ENCODE data around the gene ACTN2.
A peak's percentile ranks its signal among the peaks of the same experiment; 100 is the strongest.

ACTN2 gene

DNA sequence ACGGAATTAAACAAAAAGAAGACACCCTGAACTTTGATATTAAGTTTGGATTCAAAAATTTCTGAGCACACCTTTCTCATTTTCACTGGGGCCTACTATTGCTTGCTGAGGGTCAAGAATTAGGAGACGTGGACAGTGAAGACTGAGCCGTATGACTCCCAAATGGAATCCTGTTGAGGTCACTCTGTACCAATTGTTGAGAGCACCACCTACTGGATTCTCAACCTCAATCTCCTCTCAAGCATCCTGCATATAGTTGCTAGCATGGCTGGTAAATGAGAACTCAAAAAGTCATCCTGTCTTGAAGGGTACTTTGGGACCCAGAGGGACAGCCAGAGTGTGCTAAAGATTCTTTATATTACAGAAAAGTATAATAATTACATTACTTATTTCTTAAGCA lies 88.6 kb downstream of the ACTN2 start:
- DNase-seq (ENCODE audit: low spot score), result no peak

DNA sequence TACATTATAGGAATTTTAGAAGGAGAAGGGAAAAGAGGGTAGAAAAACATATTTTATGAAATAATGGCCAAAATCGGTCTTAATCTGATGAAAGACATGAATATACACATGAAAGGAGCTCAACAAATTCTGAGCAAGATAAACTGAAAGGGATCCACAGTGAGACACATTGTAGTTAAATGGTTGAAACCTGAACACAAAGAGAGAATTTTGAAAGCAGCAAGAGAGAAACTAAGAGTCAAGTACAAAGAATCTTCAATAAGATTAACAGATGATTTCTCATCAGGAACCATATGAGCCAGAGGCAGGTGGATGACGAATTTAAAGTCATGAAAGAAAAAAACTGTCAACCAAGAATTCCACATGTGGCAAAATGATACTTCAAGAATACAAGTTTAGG lies 93.0 kb downstream of the ACTN2 start:
- no peak for DNase-seq (ENCODE audit: low spot score)

DNA sequence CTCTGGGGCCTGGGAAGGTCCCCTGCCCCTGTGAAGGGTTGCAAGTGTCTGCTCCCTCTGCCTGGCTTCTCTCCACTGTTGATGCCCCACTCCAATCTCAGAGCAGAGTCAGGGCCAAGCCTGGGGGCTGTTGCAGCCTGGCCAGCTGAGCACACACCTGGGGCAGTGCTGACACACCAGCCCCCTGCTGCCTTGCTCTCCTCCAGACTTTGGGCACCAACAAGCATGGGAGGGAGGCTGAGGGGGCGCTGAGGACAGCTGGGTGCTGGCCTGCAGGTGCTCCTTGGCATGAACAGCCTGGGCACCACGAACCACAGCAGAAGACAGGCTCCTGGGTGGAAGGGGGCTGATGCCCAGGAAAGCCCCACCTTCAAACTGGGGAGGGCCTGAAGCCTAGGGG lies 99.2 kb downstream of the ACTN2 start:
- DNase-seq (ENCODE audit: low spot score), result no peak

DNA sequence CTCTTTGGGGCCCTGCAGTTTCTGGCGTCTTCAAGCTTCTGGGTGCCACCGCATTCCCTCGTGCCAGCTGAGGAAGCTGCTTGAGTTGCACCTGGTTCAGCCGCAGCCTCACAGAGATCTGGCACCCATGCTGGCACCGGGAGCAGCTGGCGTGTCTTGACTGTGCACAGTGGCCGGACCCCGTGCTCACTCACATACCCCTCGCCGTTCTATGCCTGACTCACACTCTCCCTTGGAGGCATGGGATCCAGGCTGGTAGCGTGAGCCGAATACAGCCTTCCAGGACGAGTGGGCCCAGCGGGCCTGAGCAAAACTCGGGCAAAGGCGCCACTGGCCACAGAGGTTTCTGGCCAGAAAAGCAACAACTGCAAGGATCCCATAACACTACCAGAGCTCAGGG lies 100.2 kb downstream of the ACTN2 start:
- no peak for DNase-seq (ENCODE audit: low spot score)

DNA sequence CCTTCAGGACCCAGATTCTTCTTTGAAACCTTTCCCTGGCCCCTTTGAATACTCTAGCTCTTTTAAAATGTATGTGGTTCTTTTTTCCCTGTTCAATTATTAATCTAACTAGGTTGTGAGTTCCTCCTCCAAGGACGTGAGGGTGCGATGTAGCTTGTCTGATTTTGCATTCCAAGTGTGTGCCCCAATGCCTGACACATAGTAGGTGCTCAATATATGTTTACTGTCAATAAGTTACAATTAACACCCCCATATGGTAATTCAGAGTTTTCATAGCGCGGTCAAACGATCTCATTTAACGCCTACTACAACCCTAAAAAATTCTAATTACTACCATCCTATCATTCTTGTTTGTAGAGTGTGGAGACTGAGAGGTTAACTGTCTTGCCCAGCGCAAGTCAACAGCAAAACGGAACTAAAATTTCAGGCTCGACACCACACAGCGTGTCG lies 108.3 kb downstream of the ACTN2 start:
- DNase-seq (ENCODE audit: low spot score), result no peak

DNA sequence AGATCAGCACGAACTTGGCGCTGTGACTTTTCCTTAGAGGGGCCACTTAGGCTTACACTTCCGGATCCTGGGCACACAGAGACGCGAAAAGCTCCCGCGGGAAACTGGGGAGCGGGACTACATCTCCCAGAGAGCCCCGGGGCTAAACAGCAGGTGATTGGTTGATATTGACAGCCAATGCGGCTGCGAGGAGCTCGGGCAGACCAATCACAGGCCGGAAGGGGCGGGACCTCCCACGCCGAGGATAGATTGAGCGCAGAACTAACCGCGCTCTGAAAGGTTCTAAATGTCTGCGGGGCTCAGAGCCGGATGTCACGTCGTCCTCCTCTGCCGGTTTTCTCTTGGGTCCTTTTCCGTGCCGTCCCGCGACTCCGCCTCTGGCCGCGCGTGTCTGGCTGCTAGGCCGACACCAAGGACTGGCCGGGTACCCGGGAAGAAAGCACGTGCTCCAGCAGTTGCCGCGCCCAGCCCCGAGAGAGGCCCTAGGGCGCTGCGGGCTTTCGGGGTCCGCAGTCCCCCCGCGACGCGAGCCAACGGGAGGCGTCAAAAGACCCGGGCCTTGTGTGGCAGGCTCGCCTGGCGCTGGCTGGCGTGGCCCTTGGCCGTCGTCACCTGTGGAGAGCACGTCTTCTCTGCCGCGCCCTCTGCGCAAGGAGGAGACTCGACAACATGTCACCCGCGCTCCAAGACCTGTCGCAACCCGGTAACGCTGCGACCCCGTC lies 108.9 kb downstream of the ACTN2 start, which contains the start of gene MTR:
MTR (plus strand) TSS at position 258 of the 722 bp plus-strand sequence; CDS start at position 670, 412 bp downstream.
- peak; percentile 98 for DNase-seq (ENCODE audit: low spot score)

DNA sequence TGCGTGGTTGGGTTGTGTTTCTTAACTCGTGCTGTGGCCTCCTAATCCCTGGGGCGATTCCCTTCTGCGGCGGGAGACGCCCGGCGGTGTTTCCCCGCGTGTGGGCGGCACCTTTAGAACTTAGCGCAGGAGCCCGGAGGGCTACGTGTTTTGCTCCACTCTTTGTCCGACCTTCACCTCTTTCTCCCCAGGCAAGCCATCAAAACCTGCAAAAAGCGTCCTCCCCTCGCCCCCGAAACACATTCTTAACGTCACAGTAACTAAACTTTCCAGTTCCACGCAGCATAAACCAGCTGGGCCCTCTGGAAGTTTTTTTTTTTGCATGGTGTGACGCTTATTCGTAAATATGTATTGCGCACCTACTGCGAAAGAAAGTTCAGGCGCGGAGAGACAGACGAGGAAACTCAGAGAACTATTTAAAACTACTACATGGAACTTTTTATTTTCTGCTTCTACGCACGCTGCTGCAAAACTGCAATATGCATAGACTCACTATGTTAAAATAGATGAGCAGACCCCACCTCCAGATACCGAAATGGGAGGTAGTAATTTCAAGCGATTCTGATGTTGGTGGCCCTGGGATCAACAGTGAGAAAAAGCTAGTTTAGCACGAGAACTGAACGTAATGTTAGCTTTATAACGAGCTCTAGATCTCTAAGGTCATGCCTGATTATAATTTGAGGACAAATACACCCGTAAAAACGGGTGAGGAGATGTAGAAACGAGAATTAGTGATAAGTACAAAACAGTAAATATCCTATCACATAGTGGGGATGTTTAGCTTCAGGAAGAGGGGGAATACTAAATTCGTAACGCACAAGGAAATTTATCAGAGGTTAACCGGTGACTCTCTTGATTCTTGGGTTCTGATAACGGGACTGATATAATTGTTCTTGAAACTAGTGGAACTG lies 109.7 kb downstream of the ACTN2 start:
- DNase-seq (ENCODE audit: low spot score), result peak; percentile 20

DNA sequence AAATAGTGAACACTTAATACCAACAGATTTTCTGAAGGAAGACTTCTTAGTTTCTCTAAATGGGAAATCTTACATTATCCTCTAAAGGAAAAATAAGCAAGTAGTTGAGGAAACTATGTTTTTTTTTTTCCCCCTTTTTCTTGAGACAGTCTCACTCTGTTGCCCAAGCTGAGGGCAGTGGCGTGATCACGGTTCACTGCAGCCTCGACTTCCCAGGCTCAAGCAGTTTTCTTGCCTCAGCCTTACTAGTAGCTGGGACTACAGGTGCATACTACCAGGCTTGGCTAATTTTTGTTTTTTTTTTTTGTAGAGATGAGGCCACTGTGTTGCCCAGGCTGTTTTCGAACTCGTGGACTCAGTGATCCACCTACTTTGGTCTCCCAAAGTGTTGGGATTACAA lies 112.7 kb downstream of the ACTN2 start:
- DNase-seq (ENCODE audit: low spot score), result no peak

DNA sequence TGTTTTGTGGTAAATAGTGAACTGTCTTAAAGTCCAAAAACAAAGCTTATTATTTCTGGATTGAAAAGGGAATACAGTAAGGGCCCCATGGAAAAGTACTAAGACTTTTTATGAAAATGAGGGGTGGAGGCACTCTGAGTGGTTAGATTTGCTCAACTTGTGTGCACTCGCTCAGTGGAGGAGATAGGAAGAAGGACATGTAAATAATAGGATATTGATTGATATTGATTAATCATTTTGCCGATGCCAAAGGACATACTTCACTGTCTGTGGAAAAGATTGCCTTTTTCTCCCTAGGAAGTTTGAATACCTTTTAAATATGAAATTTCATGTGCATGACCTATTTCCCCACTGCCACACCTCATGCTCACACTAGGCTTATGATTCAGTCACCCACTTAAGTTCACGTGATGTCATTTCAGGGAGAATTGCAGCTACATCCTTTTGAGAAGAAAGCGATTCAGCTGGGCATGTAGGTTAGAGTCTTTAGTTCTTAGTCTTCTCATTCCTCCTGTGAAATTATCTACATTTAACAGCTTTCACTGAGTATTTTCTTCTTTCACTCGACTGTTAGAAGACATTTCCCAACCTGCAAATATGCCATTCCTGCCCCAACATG lies 113.8 kb downstream of the ACTN2 start:
- DNase-seq (ENCODE audit: low spot score), result no peak

DNA sequence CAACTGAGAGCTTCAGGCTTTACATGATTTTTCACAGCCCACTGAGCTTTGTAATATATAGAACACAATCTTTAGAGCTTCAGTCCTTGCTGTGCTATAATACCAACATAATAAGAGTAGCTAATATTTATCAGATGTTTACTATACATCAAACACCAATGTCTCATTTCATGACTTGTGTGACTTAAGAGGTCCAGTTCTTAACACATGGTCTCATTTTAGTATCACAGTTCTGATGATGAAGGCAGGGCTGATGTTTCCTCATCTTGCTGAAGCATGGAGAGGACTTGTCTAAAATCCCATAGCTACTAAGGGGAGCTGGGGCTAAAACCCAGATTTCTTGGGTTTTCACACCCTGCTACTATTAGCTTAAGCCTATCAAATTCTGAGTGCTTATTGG lies 114.3 kb downstream of the ACTN2 start:
- no peak for DNase-seq (ENCODE audit: low spot score)

DNA sequence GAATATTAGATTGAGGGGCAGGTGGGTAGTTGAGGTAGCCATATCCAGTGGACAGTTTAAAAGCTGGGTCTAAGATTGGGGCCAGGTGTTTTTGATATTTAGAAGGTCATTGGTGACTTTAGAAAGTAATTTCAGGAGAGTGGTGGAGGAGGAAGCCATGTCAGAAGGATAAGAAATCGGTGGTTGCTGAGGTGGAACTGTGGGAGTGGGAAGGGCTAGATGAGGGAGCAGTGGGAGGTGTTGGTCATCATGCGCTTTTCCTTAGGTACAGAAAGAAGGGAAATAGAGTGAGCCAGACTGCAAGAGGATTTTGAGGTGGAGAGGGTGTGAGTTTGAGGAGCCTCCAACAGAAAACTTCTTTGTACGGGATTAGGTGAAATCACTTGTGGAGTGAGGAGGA lies 116.0 kb downstream of the ACTN2 start:
- no peak for DNase-seq (ENCODE audit: low spot score)

DNA sequence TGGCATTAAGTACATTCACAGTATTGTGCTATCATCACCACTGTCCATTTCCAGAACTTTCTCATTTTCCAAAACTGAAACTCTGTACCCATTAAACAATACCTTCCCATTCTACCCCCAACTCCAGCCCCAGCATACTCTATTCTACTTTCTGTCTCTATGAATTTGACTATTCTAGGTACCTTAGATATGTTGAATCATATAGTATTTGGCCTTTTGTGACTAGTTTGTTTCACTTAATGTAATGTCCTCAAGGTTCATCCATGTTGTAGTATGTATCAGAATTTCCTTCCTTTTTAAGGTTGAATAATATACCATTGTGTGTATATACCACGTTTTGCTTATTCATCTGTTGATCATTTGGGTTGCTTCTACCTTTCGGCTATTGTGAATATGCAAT lies 120.3 kb downstream of the ACTN2 start:
- no peak for DNase-seq (ENCODE audit: low spot score)

DNA sequence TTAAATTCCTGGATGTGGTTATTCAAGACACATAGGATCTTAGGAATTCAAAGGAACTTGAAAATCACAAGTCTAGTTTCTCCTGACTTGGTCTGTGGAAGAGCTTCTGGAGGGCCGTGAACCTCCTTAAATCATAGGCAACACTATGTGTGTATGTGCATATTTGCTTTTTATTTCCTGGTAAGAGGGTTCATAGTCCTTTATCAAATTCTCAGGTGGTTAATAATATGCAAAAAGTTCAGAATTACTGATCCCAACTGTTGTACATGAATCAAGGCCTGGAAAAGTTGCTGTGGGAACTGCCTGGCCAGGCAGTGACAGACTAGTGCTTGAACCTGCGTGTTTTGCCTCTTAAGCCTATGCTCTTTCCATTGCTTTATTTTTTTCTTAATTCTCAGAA lies 121.7 kb downstream of the ACTN2 start:
- no peak for DNase-seq (ENCODE audit: low spot score)

DNA sequence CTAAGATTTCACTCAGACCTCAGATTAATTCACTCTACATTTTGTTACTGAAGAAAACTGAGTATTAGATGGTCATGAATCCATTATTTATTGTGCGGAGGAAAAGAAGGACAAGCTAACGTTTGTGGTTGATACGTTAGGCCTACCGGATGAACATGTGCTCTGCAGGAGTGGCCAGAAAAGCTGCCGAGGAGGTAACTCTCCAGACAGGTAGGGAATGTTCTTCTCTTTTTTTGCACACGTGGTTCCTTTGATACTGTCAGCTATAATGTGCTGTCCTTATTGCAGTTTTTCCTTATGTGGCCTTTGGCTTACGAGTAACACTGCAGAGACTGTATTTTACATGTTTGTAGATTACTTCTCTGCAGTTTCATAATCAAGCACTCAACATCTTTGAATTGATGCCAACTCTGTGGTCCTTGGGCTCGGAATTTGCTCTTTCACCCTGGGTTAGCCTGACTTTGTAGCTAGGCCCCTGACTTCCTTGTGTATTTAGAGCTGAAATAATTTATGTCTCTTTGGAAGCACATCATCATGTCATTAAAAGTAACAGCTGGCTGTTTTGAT lies 122.3 kb downstream of the ACTN2 start:
- DNase-seq (ENCODE audit: low spot score), result no peak

DNA sequence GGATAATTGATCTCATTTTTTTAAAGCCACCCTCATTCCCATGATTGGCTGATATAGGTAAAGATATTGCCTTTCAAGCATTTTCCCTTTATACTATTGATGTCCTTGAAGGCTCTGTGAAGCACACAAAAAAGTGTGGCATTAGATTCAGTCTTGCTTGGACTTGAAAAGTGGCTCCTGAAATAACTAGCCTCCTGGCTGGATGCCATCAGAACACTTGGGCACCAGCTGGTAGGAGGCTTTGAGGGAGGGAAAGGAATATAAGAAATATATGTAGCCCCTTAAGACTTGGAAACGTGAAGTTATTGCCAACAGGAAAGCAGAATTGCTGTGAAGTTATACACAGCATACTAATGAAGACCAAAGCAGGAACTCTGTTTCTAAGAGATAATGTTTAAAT lies 122.8 kb downstream of the ACTN2 start:
- DNase-seq (ENCODE audit: low spot score), result no peak

DNA sequence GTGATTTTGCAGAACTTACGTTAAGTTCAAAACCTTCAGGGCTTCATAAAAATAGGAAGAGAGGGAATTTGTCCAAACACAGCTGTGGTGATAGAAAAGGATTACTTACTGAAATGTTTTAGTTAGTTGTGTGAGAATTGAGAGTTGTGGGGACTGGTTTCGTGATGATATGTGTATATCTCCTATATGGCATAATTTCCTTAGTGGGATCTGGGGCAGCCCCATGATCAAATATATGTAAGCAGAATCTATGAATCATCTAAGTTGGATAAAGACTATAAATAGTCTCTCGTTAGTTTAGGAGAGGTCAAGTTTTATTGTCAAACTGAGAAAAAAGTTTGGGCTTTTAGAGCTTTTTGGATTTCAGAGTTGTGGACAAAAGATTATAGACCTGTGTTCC lies 123.7 kb downstream of the ACTN2 start:
- no peak for DNase-seq (ENCODE audit: low spot score)

DNA sequence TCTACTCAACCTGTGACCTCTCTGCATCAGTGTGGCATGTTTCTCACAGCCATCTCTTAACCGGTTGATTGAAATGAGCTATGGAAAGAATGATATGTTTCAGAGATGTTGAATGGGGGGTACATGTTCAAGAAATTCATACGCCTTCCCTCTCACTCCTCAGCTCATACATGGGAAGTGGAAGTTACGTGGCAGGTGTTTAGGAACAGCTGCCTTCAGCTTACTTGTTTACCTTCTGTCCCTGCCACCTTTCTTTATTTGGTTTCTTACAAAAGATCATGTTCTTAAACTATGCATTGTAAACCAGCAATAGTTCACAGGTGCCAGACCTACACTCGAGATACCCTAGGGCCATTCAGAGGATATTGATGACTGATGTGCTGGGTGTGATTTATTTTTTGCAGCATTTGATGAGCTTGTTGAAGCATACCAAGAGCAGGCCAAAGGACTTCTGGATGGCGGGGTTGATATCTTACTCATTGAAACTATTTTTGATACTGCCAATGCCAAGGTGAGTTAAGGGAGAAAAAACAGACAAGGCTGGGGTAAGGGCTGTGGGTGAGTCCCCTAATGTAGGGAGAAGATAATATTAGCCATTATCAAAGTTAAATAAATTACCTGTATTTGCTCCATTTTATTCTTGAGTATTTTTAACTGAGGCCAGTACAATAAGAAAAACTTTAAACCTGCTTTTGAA lies 126.2 kb downstream of the ACTN2 start:
- DNase-seq (ENCODE audit: low spot score), result no peak

All from CD4-positive, alpha-beta T cell treated with Interleukin-15 for 4 hours (primary cell).